Activated CD8-positive, alpha-beta T cell treated with anti-CD3 and anti-CD28 coated beads for 36 hours (primary cell): ENCODE measurements around the gene VAPB. TPM values are rescaled to one million over a fixed set of nuclear protein-coding genes. Genes with fewer than 3 reads are reported as not detected.

Source experiments
- ATAC-seq: fragments of 200-7000 bp; cut with Tn5 transposase; one replicate; pipeline ENCODE4 v1.10.0; 2021; ENCODE audit warnings: mild to moderate bottlenecking, moderate library complexity
- CTCF ChIA-PET: fragments of 350-600 bp; sonication (Branson Sonifier 250); formaldehyde crosslinking; loops from one replicate; lab custom pipeline; 2021; ENCODE audit warnings: antibody characterized with exemption; lab: Charles Lee
- POLR2A ChIA-PET: fragments of 350-600 bp; sonication (Branson Sonifier 250); formaldehyde crosslinking; loops from one replicate; lab custom pipeline; 2021; ENCODE audit warnings: antibody characterized with exemption; lab: Charles Lee
- DNase-seq: peaks from one replicate; pipeline ENCODE4 v3.0.0-alpha.2; 2020
- H3K27ac Mint-ChIP-seq: one replicate; pipeline ENCODE4 v1.8.0; 2021; ENCODE audit warnings: mild to moderate bottlenecking, mixed read lengths
- H3K27me3 Mint-ChIP-seq: one replicate; pipeline ENCODE4 v1.8.0; 2021; ENCODE audit warnings: mixed read lengths
- H3K36me3 Mint-ChIP-seq: one replicate; pipeline ENCODE4 v1.8.0; 2021; ENCODE audit warnings: low read depth, mixed read lengths
- H3K4me1 Mint-ChIP-seq: one replicate; pipeline ENCODE4 v1.8.0; 2021; ENCODE audit warnings: low read depth, mixed read lengths
- H3K4me3 Mint-ChIP-seq: one replicate; pipeline ENCODE4 v1.8.0; 2021; ENCODE audit warnings: mild to moderate bottlenecking, moderate library complexity, mixed read lengths
- H3K9me3 Mint-ChIP-seq: one replicate; pipeline ENCODE4 v1.8.0; 2021; ENCODE audit warnings: mixed read lengths
- CTCF ChIP-seq: fragments of 200-600 bp; IDR thresholded peaks from one replicate; pipeline ENCODE4 v1.8.0; 2022; ENCODE audit warnings: antibody characterized with exemption, mild to moderate bottlenecking
- intact Hi-C: fragments of 100-400 bp; cut with micrococcal nuclease; formaldehyde crosslinking; loops from one replicate; pipeline ENCODE4 v1.10.0; 2022
- total RNA-seq, 2 experiments: library from RNA; stranded (reverse); gene quantifications; one replicate each; pipeline ENCODE4 v1.2.3, GENCODE V29; 2021

The VAPB gene
- total RNA-seq, 2 experiments from 2014 or later = 46.3 to 46.8 TPM

GRCh38 chr20:58497076-58497641 is 108.1 kb downstream of the VAPB start:
- DNase-seq = no peak
- POLR2A ChIA-PET = no interaction called here
- no peak for ATAC-seq
- no peak for TF ChIP-seq CTCF
- H3K4me3 Mint-ChIP-seq = no peak overlapping the region
- H3K36me3 Mint-ChIP-seq = no peaks in the 10 kb centered on the region
- H3K27ac Mint-ChIP-seq = no peak overlapping the region
- H3K4me1 Mint-ChIP-seq = no peaks in the 10 kb centered on the region
- CTCF ChIA-PET = no interaction called here
- H3K27me3 Mint-ChIP-seq = no peaks in the 10 kb centered on the region
- no peaks in the 10 kb centered on the region for H3K9me3 Mint-ChIP-seq
- intact Hi-C loops = no loop called here

GRCh38 chr20:58497724-58498469 is 108.9 kb downstream of the VAPB start:
- Mint-ChIP-seq H3K27ac (no peak overlapping the region), H3K4me1 (no peaks in the 10 kb centered on the region), H3K27me3 (peaks cover 1% of the 10 kb centered on the region), H3K4me3 (no peak overlapping the region), H3K9me3 (peaks cover 3% of the 10 kb centered on the region), H3K36me3 (no peaks in the 10 kb centered on the region)
- no peak for TF ChIP-seq CTCF
- ChIA-PET POLR2A (no interaction called here), CTCF (no interaction called here)
- ATAC-seq (no peak), DNase-seq (no peak)
- intact Hi-C loops = no loop called here

- no peak overlapping the region for H3K27ac Mint-ChIP-seq
- H3K4me1 Mint-ChIP-seq = no peaks in the 10 kb centered on the region
- ChIA-PET POLR2A (no interaction called here), CTCF (no interaction called here)
- TF ChIP-seq CTCF = no peak
- intact Hi-C loops = no loop called here
- peaks cover 3% of the 10 kb centered on the region for H3K9me3 Mint-ChIP-seq
- no peak overlapping the region for H3K4me3 Mint-ChIP-seq
- H3K36me3 Mint-ChIP-seq = no peaks in the 10 kb centered on the region
- no peak for DNase-seq
- H3K27me3 Mint-ChIP-seq = peaks cover 1% of the 10 kb centered on the region
- no peak for ATAC-seq
These were observed 109.5 kb downstream of the VAPB start for GRCh38 chr20:58498470-58499068.

DNA sequence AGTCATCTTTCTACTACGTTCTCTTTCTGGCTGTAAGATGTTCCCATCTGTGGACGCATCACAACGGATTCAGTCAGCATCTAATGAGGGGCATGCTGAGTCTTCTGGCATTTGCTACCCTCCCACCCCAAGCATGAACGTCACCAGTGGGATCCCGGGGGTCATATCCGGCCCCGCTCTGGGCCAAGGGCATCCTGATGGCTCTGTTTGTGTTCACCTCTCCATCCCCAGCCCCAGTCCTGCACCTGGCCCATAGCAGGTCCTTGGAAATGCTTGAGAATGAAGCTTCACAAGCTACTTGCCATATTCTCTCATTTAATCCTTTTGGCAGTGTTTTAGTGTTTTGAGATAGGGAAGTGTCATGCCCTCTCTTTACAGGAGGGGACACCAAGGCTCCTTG is 111.2 kb downstream of the VAPB start:
- Mint-ChIP-seq H3K36me3 (peaks cover 2% of the 10 kb centered on the region), H3K4me3 (no peak overlapping the region), H3K4me1 (no peaks in the 10 kb centered on the region), H3K27ac (no peak overlapping the region), H3K27me3 (peaks cover 1% of the 10 kb centered on the region), H3K9me3 (peaks cover 9% of the 10 kb centered on the region)
- intact Hi-C loops = no loop called here
- CTCF ChIA-PET = no interaction called here
- no peak for TF ChIP-seq CTCF
- no peak for ATAC-seq
- no peak for DNase-seq
- POLR2A ChIA-PET = no interaction called here

Other genes starting within 250 kb of the VAPB start
- gene ANKRD60, start 160.6 kb upstream of the VAPB start, total RNA-seq = not detected
- 1 to 10 TPM; 8.3 to 9.0 TPM for gene RAB22A, start 79.5 kb upstream of the VAPB start, total RNA-seq
- gene APCDD1L, start 126.2 kb downstream of the VAPB start, total RNA-seq = not detected